ENCODE results near the gene HOMER2.

The HOMER2 gene

DNA sequence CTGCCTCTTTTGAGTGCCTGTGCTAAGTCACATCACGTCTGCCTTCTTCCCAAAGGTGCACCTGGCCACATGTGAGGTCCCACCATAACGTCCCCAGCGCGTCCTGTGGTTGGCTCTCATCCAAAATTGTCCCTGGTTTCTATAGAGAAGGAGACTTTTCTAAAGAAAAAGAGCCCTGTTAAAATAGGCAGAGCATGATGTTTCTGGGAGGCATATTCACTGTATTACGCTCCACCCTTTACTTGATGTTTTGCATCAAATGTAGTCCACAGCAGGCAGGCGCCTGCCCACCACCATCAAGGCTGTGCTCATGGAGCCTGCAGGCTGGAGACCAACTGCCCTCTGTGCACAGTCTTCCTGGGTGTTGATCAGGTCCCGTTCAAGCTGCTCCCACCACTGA is 106.8 kb downstream of the HOMER2 start:
- Histone ChIP-seq H2AFZ (no peak overlapping the region), H3K27ac (no peak overlapping the region), H3K27me3 (ENCODE audit: control insufficient read depth, insufficient read depth, low read length) (no peaks in the 10 kb centered on the region), H3K4me3 (ENCODE audit: low read depth, low read length) (no peak overlapping the region), H3K36me3 (ENCODE audit: control insufficient read depth, insufficient read depth, low read length) (no peaks in the 10 kb centered on the region), H3K4me2 (ENCODE audit: low read length) (no peak overlapping the region), H3K79me2 (no peaks in the 10 kb centered on the region), H3K9ac (no peak overlapping the region), H3K9me3 (ENCODE audit: control insufficient read depth, low read length) (no peaks in the 10 kb centered on the region), H3K4me1 (peaks cover 3% of the 10 kb centered on the region)
- TF ChIP-seq CTCF (IDR thresholded peaks at IDR 0.05) = no peak

DNA sequence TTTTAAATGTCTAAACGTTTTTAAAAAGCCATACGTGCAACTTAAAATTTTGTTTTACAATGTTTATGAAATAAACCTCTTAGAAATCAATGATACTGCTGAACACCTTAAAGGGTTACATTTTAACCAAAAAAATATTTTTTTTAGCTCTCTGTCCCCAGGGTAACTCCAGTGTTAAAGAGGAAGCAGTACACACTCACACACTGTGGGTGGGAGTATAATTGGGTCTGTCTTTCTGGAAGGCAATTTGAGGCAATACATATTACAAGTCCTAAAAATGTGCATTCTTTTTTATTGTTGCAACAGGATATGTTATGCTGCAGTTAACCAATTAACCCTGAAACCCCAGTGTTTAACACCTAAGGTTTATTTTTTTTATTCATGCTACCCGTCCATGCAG is 109.0 kb downstream of the HOMER2 start:
- no peak overlapping the region for H3K4me2 ChIP-seq (ENCODE audit: low read length)
- no peak overlapping the region for H3K9ac ChIP-seq
- no peaks in the 10 kb centered on the region for H3K27me3 ChIP-seq (ENCODE audit: control insufficient read depth, insufficient read depth, low read length)
- H2AFZ ChIP-seq = no peak overlapping the region
- no peak overlapping the region for H3K27ac ChIP-seq
- no peaks in the 10 kb centered on the region for H3K4me1 ChIP-seq
- no peaks in the 10 kb centered on the region for H3K79me2 ChIP-seq
- no peaks in the 10 kb centered on the region for H3K36me3 ChIP-seq (ENCODE audit: control insufficient read depth, insufficient read depth, low read length)
- no peaks in the 10 kb centered on the region for H3K9me3 ChIP-seq (ENCODE audit: control insufficient read depth, low read length)
- TF ChIP-seq CTCF (IDR thresholded peaks at IDR 0.05) = no peak
- no peak overlapping the region for H3K4me3 ChIP-seq (ENCODE audit: low read depth, low read length)

GRCh38 chr15:82840166-82840565 is 112.4 kb downstream of the HOMER2 start:
- no peak for TF ChIP-seq CTCF (IDR thresholded peaks at IDR 0.05)
- no peaks in the 10 kb centered on the region for H3K36me3 ChIP-seq (ENCODE audit: control insufficient read depth, insufficient read depth, low read length)
- no peak overlapping the region for H3K4me3 ChIP-seq (ENCODE audit: low read depth, low read length)
- no peak overlapping the region for H3K4me2 ChIP-seq (ENCODE audit: low read length)
- no peak overlapping the region for H3K27ac ChIP-seq
- no peak overlapping the region for H3K9ac ChIP-seq
- no peaks in the 10 kb centered on the region for H3K4me1 ChIP-seq
- H3K9me3 ChIP-seq (ENCODE audit: control insufficient read depth, low read length) = no peaks in the 10 kb centered on the region
- H3K27me3 ChIP-seq (ENCODE audit: control insufficient read depth, insufficient read depth, low read length) = no peaks in the 10 kb centered on the region
- no peaks in the 10 kb centered on the region for H3K79me2 ChIP-seq
- no peak overlapping the region for H2AFZ ChIP-seq

DNA sequence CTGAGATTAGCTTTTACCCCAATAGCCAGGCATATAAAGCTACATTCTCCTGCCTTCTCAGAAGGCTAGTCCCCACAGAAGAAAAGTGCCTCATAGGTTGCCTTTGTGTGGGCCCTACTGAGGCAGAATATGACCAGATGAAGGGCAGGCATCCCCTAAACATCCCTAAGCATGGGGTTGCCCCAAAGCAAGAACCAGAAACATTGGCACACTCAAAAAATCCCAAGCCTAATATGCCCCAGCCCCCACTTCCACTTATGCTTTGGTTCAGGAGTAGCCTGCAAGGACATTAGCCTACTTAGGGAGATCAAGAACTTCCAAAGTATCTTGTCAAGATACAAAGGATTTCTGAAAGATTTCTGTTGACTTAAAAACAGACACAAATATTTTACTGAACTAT is 113.4 kb downstream of the HOMER2 start:
- H3K4me1 ChIP-seq = no peaks in the 10 kb centered on the region
- H3K27ac ChIP-seq = no peak overlapping the region
- H3K36me3 ChIP-seq (ENCODE audit: control insufficient read depth, insufficient read depth, low read length) = no peaks in the 10 kb centered on the region
- no peak overlapping the region for H3K4me2 ChIP-seq (ENCODE audit: low read length)
- no peak for TF ChIP-seq CTCF (IDR thresholded peaks at IDR 0.05)
- no peak overlapping the region for H3K4me3 ChIP-seq (ENCODE audit: low read depth, low read length)
- H3K27me3 ChIP-seq (ENCODE audit: control insufficient read depth, insufficient read depth, low read length) = no peaks in the 10 kb centered on the region
- no peak overlapping the region for H2AFZ ChIP-seq
- H3K9me3 ChIP-seq (ENCODE audit: control insufficient read depth, low read length) = no peaks in the 10 kb centered on the region
- no peaks in the 10 kb centered on the region for H3K79me2 ChIP-seq
- no peak overlapping the region for H3K9ac ChIP-seq

GRCh38 chr15:82838096-82838735 is 114.3 kb downstream of the HOMER2 start:
- no peaks in the 10 kb centered on the region for H3K79me2 ChIP-seq
- H3K9ac ChIP-seq = no peak overlapping the region
- no peak for TF ChIP-seq CTCF (IDR thresholded peaks at IDR 0.05)
- H3K4me2 ChIP-seq (ENCODE audit: low read length) = no peak overlapping the region
- H3K27ac ChIP-seq = no peak overlapping the region
- no peaks in the 10 kb centered on the region for H3K9me3 ChIP-seq (ENCODE audit: control insufficient read depth, low read length)
- H3K36me3 ChIP-seq (ENCODE audit: control insufficient read depth, insufficient read depth, low read length) = no peaks in the 10 kb centered on the region
- H3K4me1 ChIP-seq = no peaks in the 10 kb centered on the region
- H3K27me3 ChIP-seq (ENCODE audit: control insufficient read depth, insufficient read depth, low read length) = no peaks in the 10 kb centered on the region
- no peak overlapping the region for H2AFZ ChIP-seq
- no peak overlapping the region for H3K4me3 ChIP-seq (ENCODE audit: low read depth, low read length)
